Fibroblast of lung (primary cell): ENCODE data around the gene SLC16A5.

Experiments
- EZH2 ChIP-seq: IDR thresholded peaks from 2 replicates; pipeline ENCODE4 v1.5.1; 2012; ENCODE audit warnings: low read length, control low read depth, mild to moderate bottlenecking; ENCODE audit errors: missing control alignments
- TF ChIP-seq, protein P1 (sequence below), 2 donors: IDR thresholded peaks in 1 of 2; conservative IDR thresholded peaks in 1 of 2; 1 replicate in 1 of 2; 2 replicates in 1 of 2; pipeline ENCODE4 v1.5.1; 2011 to 2012; ENCODE audit warnings: low read length in 2 of 2, control low read depth in 1 of 2, inconsistent platforms in 1 of 2, low read depth in 1 of 2, mild to moderate bottlenecking in 1 of 2

DNA sequence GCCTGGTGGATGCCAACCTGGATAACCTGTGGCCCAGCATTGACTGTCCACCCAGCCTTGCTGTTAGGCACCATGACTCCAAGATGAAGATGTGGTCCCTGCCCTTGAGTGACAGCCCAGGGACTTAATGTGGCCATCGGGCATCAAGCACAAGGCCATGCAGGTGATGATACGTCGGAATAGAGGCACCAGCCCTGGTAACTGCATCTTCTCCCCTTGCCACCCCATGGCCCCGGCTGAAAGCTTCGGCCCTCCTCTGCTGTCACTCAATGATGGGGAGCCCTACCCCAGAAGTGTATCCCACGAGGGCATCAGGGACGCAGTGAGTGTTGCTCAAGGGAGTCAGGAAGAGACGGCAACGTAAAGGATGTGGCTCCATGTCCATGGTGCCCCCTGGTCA is 41.8 kb downstream of the SLC16A5 start:
- TF ChIP-seq, protein P1, sequence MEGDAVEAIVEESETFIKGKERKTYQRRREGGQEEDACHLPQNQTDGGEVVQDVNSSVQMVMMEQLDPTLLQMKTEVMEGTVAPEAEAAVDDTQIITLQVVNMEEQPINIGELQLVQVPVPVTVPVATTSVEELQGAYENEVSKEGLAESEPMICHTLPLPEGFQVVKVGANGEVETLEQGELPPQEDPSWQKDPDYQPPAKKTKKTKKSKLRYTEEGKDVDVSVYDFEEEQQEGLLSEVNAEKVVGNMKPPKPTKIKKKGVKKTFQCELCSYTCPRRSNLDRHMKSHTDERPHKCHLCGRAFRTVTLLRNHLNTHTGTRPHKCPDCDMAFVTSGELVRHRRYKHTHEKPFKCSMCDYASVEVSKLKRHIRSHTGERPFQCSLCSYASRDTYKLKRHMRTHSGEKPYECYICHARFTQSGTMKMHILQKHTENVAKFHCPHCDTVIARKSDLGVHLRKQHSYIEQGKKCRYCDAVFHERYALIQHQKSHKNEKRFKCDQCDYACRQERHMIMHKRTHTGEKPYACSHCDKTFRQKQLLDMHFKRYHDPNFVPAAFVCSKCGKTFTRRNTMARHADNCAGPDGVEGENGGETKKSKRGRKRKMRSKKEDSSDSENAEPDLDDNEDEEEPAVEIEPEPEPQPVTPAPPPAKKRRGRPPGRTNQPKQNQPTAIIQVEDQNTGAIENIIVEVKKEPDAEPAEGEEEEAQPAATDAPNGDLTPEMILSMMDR (conservative IDR thresholded peaks at IDR 0.05 in 1 of 2, IDR thresholded peaks at IDR 0.05 in 1 of 2; ENCODE audit: low read depth in 1 of 2, low read length in 2 of 2), result no peak
- no peak for TF ChIP-seq EZH2
